H1 (cell line): ENCODE measurements around the gene CHD5. TPM values are rescaled to one million over a fixed set of nuclear protein-coding genes. Genes with fewer than 3 reads are reported as not detected.

Experiments
- CTCF ChIA-PET: fragments of 300-600 bp; sonication (Branson Sonifier 250); formaldehyde crosslinking; loops from one replicate; lab custom pipeline; 2021; ENCODE audit not compliant: partially characterized antibody; lab: Charles Lee
- POLR2A ChIA-PET: fragments of 300-600 bp; sonication (Branson Sonifier 250); formaldehyde crosslinking; loops from one replicate; lab custom pipeline; 2021; ENCODE audit warnings: inconsistent platforms; ENCODE audit not compliant: partially characterized antibody; lab: Charles Lee
- DNase-seq, 2 experiments: peaks; one replicate each; pipeline versions ENCODE4 v3.0.0 to v3.0.0-alpha.2; 2010 to 2022; ENCODE audit warnings: low spot score in 2 of 2, low read depth in 1 of 2, mixed read lengths in 1 of 2
- FAIRE-seq: peaks from 2 replicates; lab custom pipeline; 2011; peaks lifted over from hg19 to GRCh38; lab: Jason Lieb, UNC
- H2AFZ ChIP-seq: 2 replicates; pipeline ENCODE4 v1.8.1; 2012; ENCODE audit warnings: low read length, inconsistent platforms
- H2AK5ac ChIP-seq: 2 replicates; pipeline ENCODE4 v1.6.1; 2013; ENCODE audit warnings: low read depth, low read length
- H2BK120ac ChIP-seq: replicated peaks from 2 replicates; pipeline ENCODE3; 2013; ENCODE audit warnings: low read depth, low read length, inconsistent platforms
- H2BK12ac ChIP-seq: 2 replicates; pipeline ENCODE4 v1.6.1; 2013; ENCODE audit warnings: low read depth, low read length
- H2BK15ac ChIP-seq: 2 replicates; pipeline ENCODE4 v1.6.1; 2013; ENCODE audit warnings: low read length
- H2BK20ac ChIP-seq: 2 replicates; pipeline ENCODE4 v1.6.1; 2013; ENCODE audit warnings: low read length
- H2BK5ac ChIP-seq: 2 replicates; pipeline ENCODE4 v1.6.1; 2013; ENCODE audit warnings: low read depth, low read length
- H3K14ac ChIP-seq: 2 replicates; pipeline ENCODE4 v1.6.1; 2013; ENCODE audit warnings: inconsistent platforms; ENCODE audit not compliant: insufficient read length
- H3K18ac ChIP-seq: 2 replicates; pipeline ENCODE4 v1.6.1; 2013; ENCODE audit warnings: low read length; ENCODE audit errors: extremely low read depth
- H3K23ac ChIP-seq: 2 replicates; pipeline ENCODE4 v1.6.1; 2013; ENCODE audit warnings: inconsistent platforms; ENCODE audit not compliant: insufficient read length
- H3K23me2 ChIP-seq: 2 replicates; pipeline ENCODE4 v1.6.1; 2013; ENCODE audit warnings: low read depth, low read length
- H3K27ac ChIP-seq: 2 replicates; pipeline ENCODE4 v1.6.1; 2011; ENCODE audit warnings: low read depth, low read length, inconsistent platforms
- H3K27me3 ChIP-seq, 4 experiments: replicated peaks in 1 of 4; 1 replicate in 1 of 4; 2 replicates in 3 of 4; pipeline versions ENCODE4 v1.6.1 to v1.8.1; 2011 to 2013; ENCODE audit warnings: low read length in 3 of 4, mild to moderate bottlenecking in 3 of 4, inconsistent platforms in 2 of 4, mixed read lengths in 2 of 4, moderate library complexity in 1 of 4; ENCODE audit not compliant: control insufficient read depth in 3 of 4, insufficient read depth in 3 of 4; ENCODE audit errors: extremely low read depth in 1 of 4
- H3K36me3 ChIP-seq, 4 experiments: 2 replicates each; pipeline versions ENCODE4 v1.6.1 to v1.8.1; 2011 to 2013; ENCODE audit warnings: mild to moderate bottlenecking in 4 of 4, low read length in 3 of 4, moderate library complexity in 2 of 4, control low read depth in 1 of 4, inconsistent platforms in 1 of 4; ENCODE audit not compliant: insufficient read depth in 4 of 4, control insufficient read depth in 2 of 4
- H3K4ac ChIP-seq: replicated peaks from 2 replicates; pipeline ENCODE3; 2013; ENCODE audit warnings: low read length, low read depth, mixed read lengths, inconsistent platforms; ENCODE audit not compliant: insufficient read length
- H3K4me1 ChIP-seq, 4 experiments: replicated peaks in 1 of 4; 1 replicate in 1 of 4; 2 replicates in 3 of 4; pipeline versions ENCODE4 v1.6.1 to v1.8.1; 2011 to 2013; ENCODE audit warnings: low read length in 3 of 4, inconsistent platforms in 2 of 4, mixed read lengths in 1 of 4; ENCODE audit not compliant: insufficient read depth in 4 of 4, control insufficient read depth in 3 of 4
- H3K4me2 ChIP-seq, 2 experiments: 2 replicates each; pipeline versions ENCODE4 v1.6.1 to v1.8.1; 2011 to 2013; ENCODE audit warnings: low read depth in 2 of 2, low read length in 2 of 2, control low read depth in 1 of 2, inconsistent platforms in 1 of 2, mild to moderate bottlenecking in 1 of 2; ENCODE audit not compliant: insufficient read depth in 1 of 2
- H3K4me3 ChIP-seq, 4 experiments: fragments of 200-600, 300-600 bp in 1 of 4; sonication (generic), shearing (Covaris generic), sonication (Bioruptor Twin) in 1 of 4; 2 replicates each; pipeline versions ENCODE4 v1.5.1 to v1.8.1; 2011 to 2016; ENCODE audit warnings: low read length in 4 of 4, low read depth in 3 of 4, control low read depth in 2 of 4, inconsistent platforms in 2 of 4, mild to moderate bottlenecking in 2 of 4, mixed read lengths in 1 of 4, moderate library complexity in 1 of 4; ENCODE audit not compliant: insufficient read depth in 2 of 4; ENCODE audit errors: extremely low read depth in 1 of 4
- H3K56ac ChIP-seq: replicated peaks from 2 replicates; pipeline ENCODE3; 2013; ENCODE audit warnings: low read depth, mild to moderate bottlenecking, mixed read lengths, low read length, inconsistent platforms; ENCODE audit not compliant: insufficient read length
- H3K79me1 ChIP-seq: 2 replicates; pipeline ENCODE4 v1.6.1; 2013; ENCODE audit warnings: low read depth, low read length, control low read depth
- H3K79me2 ChIP-seq, 2 experiments: 2 replicates each; pipeline versions ENCODE4 v1.6.1 to v1.8.1; 2012 to 2013; ENCODE audit warnings: low read length in 2 of 2, mild to moderate bottlenecking in 2 of 2, inconsistent platforms in 1 of 2; ENCODE audit not compliant: insufficient read depth in 2 of 2, control insufficient read depth in 1 of 2
- H3K9ac ChIP-seq, 4 experiments: replicated peaks in 1 of 4; 1 replicate in 1 of 4; 2 replicates in 3 of 4; pipeline versions ENCODE4 v1.6.1 to v1.8.1; 2011 to 2013; ENCODE audit warnings: low read depth in 3 of 4, low read length in 3 of 4, control low read depth in 2 of 4, mild to moderate bottlenecking in 2 of 4, moderate library complexity in 2 of 4, inconsistent platforms in 1 of 4; ENCODE audit errors: extremely low read depth in 1 of 4
- H3K9me3 ChIP-seq, 2 experiments: 2 replicates each; pipeline versions ENCODE4 v1.6.1 to v1.8.1; 2012 to 2013; ENCODE audit warnings: mild to moderate bottlenecking in 2 of 2, moderate library complexity in 2 of 2, control low read depth in 1 of 2, inconsistent platforms in 1 of 2, low read depth in 1 of 2, low read length in 1 of 2, mixed read lengths in 1 of 2; ENCODE audit not compliant: insufficient read depth in 2 of 2
- H4K20me1 ChIP-seq, 2 experiments: replicated peaks in 1 of 2; 2 replicates each; pipeline versions ENCODE3 to v1.8.1; 2011 to 2013; ENCODE audit warnings: inconsistent platforms in 2 of 2, low read length in 2 of 2, mild to moderate bottlenecking in 1 of 2; ENCODE audit not compliant: insufficient read depth in 2 of 2, control insufficient read depth in 1 of 2
- H4K5ac ChIP-seq: 2 replicates; pipeline ENCODE4 v1.6.1; 2013; ENCODE audit warnings: low read length, low read depth, mixed read lengths, inconsistent platforms; ENCODE audit not compliant: insufficient read length
- H4K8ac ChIP-seq: 2 replicates; pipeline ENCODE4 v1.8.0; 2013; ENCODE audit warnings: mild to moderate bottlenecking, moderate library complexity, low read length, inconsistent platforms; ENCODE audit not compliant: insufficient read depth; ENCODE audit errors: extremely low read depth
- H4K91ac ChIP-seq: replicated peaks from 2 replicates; pipeline ENCODE3; 2013; ENCODE audit warnings: low read length, mixed read lengths, inconsistent platforms; ENCODE audit not compliant: insufficient read length
- BCL11A ChIP-seq, 2 experiments: IDR thresholded peaks; one replicate each; pipeline ENCODE4 v1.6.1; 2011; ENCODE audit warnings: low read depth in 2 of 2, low read length in 2 of 2, mild to moderate bottlenecking in 2 of 2
- CTCF ChIP-seq, 3 experiments: IDR thresholded peaks; 1 replicate in 2 of 3; 2 replicates in 1 of 3; pipeline versions ENCODE4 v1.5.1 to v1.6.1; 2011; ENCODE audit warnings: low read length in 3 of 3, mild to moderate bottlenecking in 3 of 3, inconsistent platforms in 2 of 3, low read depth in 1 of 3, moderate library complexity in 1 of 3; ENCODE audit not compliant: insufficient read depth in 1 of 3; ENCODE audit errors: control extremely low read depth in 1 of 3
- EP300 ChIP-seq, 2 experiments: IDR thresholded peaks; 1 replicate in 1 of 2; 2 replicates in 1 of 2; pipeline ENCODE4 v1.6.1; 2011 to 2012; ENCODE audit warnings: low read depth in 2 of 2, low read length in 2 of 2, mild to moderate bottlenecking in 2 of 2, borderline replicate concordance in 1 of 2, inconsistent platforms in 1 of 2, moderate library complexity in 1 of 2
- KDM1A ChIP-seq: fragments of 200-600, 300-600 bp; sonication (generic); IDR thresholded peaks from 2 replicates; pipeline ENCODE4 v1.7.1; 2016; ENCODE audit warnings: mild to moderate bottlenecking, low read length, borderline replicate concordance
- KDM4A ChIP-seq: IDR thresholded peaks from one replicate; pipeline ENCODE4 v1.7.1; 2012; ENCODE audit warnings: low read depth, mild to moderate bottlenecking, moderate library complexity, low read length, inconsistent platforms; ENCODE audit not compliant: severe bottlenecking
- SRF ChIP-seq: IDR thresholded peaks from 2 replicates; pipeline ENCODE4 v1.6.1; 2011; ENCODE audit warnings: mild to moderate bottlenecking, low read depth, low read length, moderate library complexity
- TAF1 ChIP-seq: IDR thresholded peaks from 2 replicates; pipeline ENCODE4 v1.6.1; 2011; ENCODE audit warnings: mild to moderate bottlenecking, low read depth, low read length
- ZNF274 ChIP-seq: IDR thresholded peaks from 2 replicates; pipeline ENCODE4 v1.7.0; 2012; ENCODE audit warnings: low read length, borderline replicate concordance; ENCODE audit errors: extremely low read depth
- WGBS, 2 experiments: shearing (Covaris generic) in 1 of 2; methylation state at CpG; one replicate each; pipeline versions ENCODE4 v1.1.6 to v1.1.7; 2013 to 2015; ENCODE audit warnings: low lambda C conversion rate in 2 of 2, mixed read lengths in 2 of 2, inconsistent platforms in 1 of 2, low coverage in 1 of 2, missing lambda C conversion rate in 1 of 2; ENCODE audit not compliant: insufficient replicate concordance in 2 of 2, insufficient coverage in 1 of 2, insufficient read length in 1 of 2; ENCODE audit errors: extremely low coverage in 1 of 2, missing lambda C conversion rate in 1 of 2; 5-methylcytosine and 5-hydroxymethylcytosine counted together
- polyA plus RNA-seq, 7 experiments: library from polyadenylated mRNA; depleted of rRNA in 3 of 7; stranded (reverse) in 5 of 7; unstranded in 2 of 7; fragments of >200 nt in 5 of 7; fragments of 200-250 nt in 2 of 7; gene quantifications; 1 replicate in 5 of 7; 2 replicates in 1 of 7; 4 replicates in 1 of 7; pipeline versions ENCODE4 v1.2.1 to v1.2.3, GENCODE V29; 2011 to 2013; ENCODE audit warnings: missing spikeins in 2 of 7, mixed read lengths in 2 of 7
- total RNA-seq: library from RNA; stranded (reverse); fragmentation: NEBNext Ultra II Directional; extraction: Animal tissue kit (Norgen Biotek cat#: 25700); gene quantifications from 2 replicates; pipeline ENCODE4 v1.2.1, GENCODE V29; 2021

CHD5 gene
- total and polyA plus RNA-seq, 2 of the 8 experiments (the other 6 are each of a cell fraction or from before 2014, with no cell fraction given) = 0.42 to 1.8 TPM

GRCh38 chr1:6103854-6104530 lies 76.1 kb downstream of the CHD5 start:
- Histone ChIP-seq H4K20me1 (peaks cover 0 to 2% of the 10 kb centered on the region in 2 experiments), H2BK15ac (no peak overlapping the region), H3K56ac (no peak overlapping the region), H4K91ac (no peak overlapping the region), H3K18ac (no peak overlapping the region; the same call in 1 of the 2 replicates), H3K9ac (no peak overlapping the region), H3K23ac (no peak overlapping the region), H3K4ac (no peak overlapping the region), H2BK5ac (no peak overlapping the region), H3K79me1 (no peaks in the 10 kb centered on the region), H2BK12ac (no peak overlapping the region), H3K27ac (no peak overlapping the region), H2BK120ac (no peak overlapping the region), H3K4me3 (no peak overlapping the region), H3K9me3 (no peaks in the 10 kb centered on the region), H3K79me2 (no peaks in the 10 kb centered on the region), H3K27me3 (no peaks in the 10 kb centered on the region; a peak in 1 of 7 replicates), H2BK20ac (no peak overlapping the region), H2AK5ac (no peak overlapping the region), H3K4me1 (peaks cover 0 to under 1% (median 0%) of the 10 kb centered on the region in 4 experiments; a peak in 1 of 7 replicates), H3K14ac (no peak overlapping the region), H3K23me2 (peaks cover 20% of the 10 kb centered on the region; the same call in 1 of the 2 replicates), H2AFZ (no peak overlapping the region), H4K5ac (no peak overlapping the region), H3K4me2 (no peak overlapping the region), H3K36me3 (no peaks in the 10 kb centered on the region), H4K8ac (peak overlapping the region; percentile 59; the same call in 1 of the 2 replicates)
- no peak for DNase-seq
- 76% methylated on average over 13 of the region's 13 CpGs; no CpG with 5 or more reads in 1 of the 2 experiments for WGBS, 2 experiments
- ChIA-PET CTCF (interaction anchor here (0.6 to 3.7 kb wide), 7 partner anchors 8 to 228 kb away, joined by 3 to 17 read pairs (median 5); no protein-coding TSS in a partner anchor), POLR2A (no interaction called here)
- no peak for FAIRE-seq
- TF ChIP-seq BCL11A (IDR thresholded peaks at IDR 0.05; ENCODE audit: low read depth in 2 of 2, low read length in 2 of 2) (no peak), ZNF274 (no peak), EP300 (IDR thresholded peaks at IDR 0.05; ENCODE audit: borderline replicate concordance in 1 of 2, low read depth in 2 of 2, low read length in 2 of 2) (no peak), SRF (no peak), KDM1A (no peak), KDM4A (no peak), CTCF (IDR thresholded peaks at IDR 0.05; ENCODE audit: control extremely low read depth in 1 of 3, insufficient read depth in 1 of 3, low read depth in 1 of 3, low read length in 3 of 3) (no peak), TAF1 (no peak)
